Muscle of arm (tissue), 14 donors: Measurements from ENCODE around the gene FAM90A26. TPM values are rescaled to one million over a fixed set of nuclear protein-coding genes. Genes with fewer than 3 reads are reported as not detected.
A peak's percentile ranks its signal among the peaks of the same experiment; 100 is the strongest.
"Not testable (repeated sequence)": the region's sequence is repeated elsewhere in the genome, so short reads cannot be mapped to it uniquely, and the experiment has no call there.

Source experiments
- DNase-seq: peaks from one replicate; pipeline ENCODE4 v3.0.0-alpha.2; 2013
- long read RNA-seq, 11 donors: transcript quantifications; one replicate each; lab custom pipeline, GENCODE V29; 2026
- polyA plus RNA-seq, 12 donors: library from polyadenylated mRNA; unstranded; fragments of 120-200 nt; gene quantifications; one replicate each; pipeline ENCODE4 v1.2.1, GENCODE V29; 2013; ENCODE audit not compliant: insufficient read length in 12 of 12

The FAM90A26 gene, protein sequence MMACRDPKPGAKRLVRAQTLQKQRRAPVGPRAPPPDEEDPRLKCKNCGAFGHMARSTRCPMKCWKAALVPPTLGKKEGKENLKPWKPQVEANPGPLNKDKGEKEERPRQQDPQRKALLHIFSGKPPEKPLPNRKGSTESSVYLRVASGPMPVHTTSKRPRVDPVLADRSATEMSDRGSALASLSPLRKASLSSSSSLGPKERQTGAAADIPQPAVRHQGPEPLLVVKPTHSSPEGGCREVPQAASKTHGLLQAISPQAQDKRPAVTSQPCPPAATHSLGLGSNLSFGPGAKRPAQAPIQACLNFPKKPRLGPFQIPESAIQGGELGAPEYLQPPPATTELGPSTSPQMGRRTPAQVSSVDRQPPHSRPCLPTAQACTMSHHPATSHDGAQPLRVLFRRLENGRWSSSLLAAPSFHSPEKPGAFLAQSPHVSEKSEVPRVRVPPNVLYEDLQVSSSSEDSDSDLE
- polyA plus RNA-seq, result under 1 TPM in 4 of 12 donors, not detected in 8; 0.07 to 0.11 (median 0.08) TPM
- long read RNA-seq, donor 1, result 0 reads
- long read RNA-seq, donor 2, result 0 reads
- long read RNA-seq, donor 3, result 0 reads
- long read RNA-seq, donor 4, result 0 reads
- long read RNA-seq, donor 5, result 0 reads
- long read RNA-seq, donor 6, result 0 reads
- long read RNA-seq, donor 7, result 0 reads
- long read RNA-seq, donor 8, result 0 reads
- long read RNA-seq, donor 9, result 0 reads
- long read RNA-seq, donor 10, result 0 reads
- long read RNA-seq, donor 11, result 0 reads

DNA sequence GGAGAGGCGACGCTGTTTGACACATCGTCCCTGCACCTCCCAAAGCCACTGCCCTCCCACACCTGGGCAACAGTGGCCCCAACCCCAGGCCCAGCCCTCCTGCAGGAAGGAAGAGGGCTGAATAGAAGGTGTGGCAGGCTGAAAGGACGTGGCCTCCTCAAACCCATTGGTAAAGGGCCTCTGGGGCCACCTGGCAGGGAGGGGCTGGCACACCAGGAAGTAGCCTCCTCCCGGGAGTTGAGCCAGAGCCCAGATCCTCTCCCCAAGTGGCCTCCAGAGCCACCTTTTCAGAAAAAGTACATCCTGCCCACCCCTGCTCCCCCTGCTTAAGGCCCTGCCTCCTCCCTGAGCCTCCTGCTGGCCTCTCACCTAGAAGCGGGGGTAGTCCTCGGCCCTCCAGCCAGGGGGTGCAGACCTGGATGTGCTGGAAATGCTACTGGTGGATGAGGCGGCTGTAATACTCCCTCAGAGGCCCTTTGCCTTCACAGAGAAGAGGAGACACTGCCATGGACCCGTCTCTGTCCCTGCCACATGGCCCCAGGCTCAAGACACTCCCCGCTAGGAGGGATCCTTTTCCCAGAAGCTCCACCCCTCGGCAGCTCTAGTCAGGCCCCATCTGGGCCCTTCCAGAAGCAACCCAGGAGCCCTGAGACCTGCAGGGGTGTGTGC, at the start of gene FAM90A26:
Gene FAM90A26, plus strand, starts transcription at position 619 of the 669 bp plus-strand sequence. CDS start 2,764 bp downstream, outside the sequence.
- DNase-seq, result not testable (repeated sequence)

DNA sequence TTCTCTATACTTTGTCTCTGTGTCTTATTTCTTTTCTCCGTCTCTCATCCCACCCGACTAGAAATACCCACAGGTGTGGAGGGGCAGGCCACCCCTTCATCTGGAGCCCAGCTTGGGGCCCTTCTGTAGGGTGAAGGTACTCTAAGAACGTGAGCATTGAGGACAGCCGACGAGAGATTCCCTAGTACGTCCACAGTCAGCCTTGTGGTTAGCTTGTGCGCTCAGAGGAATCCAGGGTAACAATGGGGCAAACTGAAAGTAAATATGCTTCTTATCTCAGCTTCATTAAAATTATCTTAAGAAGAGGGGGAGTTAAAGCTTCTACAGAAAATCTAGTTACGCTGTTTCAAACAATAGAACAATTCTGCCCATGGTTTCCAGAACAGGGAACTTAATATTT, 47.5 kb upstream of the FAM90A26 start:
- not testable (repeated sequence) for DNase-seq

DNA sequence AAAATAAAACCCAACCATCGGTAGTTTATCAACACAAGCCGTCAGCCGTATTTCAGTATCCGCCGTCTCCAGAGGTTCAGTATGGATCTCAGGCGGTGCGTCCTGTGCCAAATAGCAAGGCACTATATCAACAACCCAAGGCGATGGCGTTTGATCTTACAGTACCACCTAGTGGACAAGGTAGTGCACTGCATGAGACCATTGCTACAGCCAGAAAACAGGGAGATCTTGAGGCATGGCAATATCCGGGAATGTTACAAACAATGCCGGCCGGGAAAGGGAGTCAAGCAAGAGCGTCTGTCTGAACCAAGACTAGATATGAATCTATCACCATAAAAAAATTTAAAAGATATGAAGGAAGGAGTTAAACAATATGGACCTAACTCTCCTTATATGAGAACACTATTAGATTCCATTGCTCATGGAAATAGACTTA, 46.6 kb upstream of the FAM90A26 start:
- DNase-seq, result peak; percentile 57

DNA sequence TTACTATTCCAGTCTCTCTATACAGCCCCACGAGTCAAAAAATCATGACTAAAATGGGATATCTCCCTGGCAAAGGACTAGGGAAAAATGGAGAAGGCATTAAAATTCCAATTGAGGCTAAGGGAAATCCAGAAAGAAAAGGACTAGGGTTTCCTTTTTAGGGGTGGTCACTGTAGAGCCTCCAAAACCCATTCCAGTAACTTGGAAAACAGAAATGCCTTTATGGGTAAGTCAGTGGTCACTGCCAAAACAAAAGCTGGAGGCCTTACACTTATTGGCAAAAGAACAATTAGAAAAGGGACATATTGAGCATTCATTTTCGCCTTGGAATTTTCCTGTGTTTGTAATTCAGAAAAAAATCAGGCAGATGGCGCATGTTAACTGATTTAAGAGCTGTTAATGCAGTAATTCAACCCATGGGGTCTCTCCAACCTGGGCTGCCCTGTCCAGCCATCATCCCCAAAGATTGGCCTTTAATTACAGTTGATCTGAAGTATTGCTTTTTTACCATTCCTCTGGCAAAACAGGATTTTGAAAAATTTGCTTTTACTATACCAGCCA, 44.5 kb upstream of the FAM90A26 start:
- DNase-seq, result peak; percentile 35

DNA sequence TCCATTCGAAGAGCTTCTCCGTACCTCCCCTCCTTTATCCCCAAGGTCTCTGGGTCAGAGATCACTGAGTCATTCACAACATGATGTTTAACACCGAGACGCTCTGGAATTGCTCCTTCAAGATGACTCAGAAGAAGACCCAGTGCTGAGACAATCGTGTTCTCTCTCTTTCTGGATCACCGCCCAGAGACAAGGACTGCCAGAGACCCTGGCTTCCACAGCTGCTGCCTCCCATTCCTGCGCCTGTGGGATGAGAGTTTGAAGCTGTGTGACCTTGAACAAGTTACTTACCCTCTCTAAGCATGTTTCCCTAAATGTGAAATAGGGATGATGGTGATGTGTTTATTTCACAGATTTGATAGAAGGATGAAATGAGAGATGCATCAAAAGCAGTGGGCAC, 38.8 kb upstream of the FAM90A26 start:
- not testable (repeated sequence) for DNase-seq

DNA sequence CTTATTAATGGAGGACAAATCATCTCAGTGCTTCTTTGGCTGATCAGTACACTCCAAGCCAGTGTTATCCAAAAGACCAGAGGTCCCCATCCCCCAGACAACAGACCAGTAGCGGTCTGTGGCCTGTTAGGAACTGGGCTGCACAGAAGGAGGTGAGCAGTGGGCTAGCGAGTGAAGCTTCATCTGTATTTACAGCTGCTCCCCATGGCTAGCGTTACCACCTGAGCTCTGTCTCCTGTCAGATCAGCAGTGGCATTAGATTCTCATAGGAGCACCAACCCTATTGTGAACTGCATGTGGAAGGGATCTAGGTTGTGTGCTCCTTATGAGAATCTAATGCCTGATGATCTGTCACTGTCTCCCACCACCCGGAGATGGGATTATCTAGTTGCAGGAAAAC, 37.4 kb upstream of the FAM90A26 start:
- not testable (repeated sequence) for DNase-seq

DNA sequence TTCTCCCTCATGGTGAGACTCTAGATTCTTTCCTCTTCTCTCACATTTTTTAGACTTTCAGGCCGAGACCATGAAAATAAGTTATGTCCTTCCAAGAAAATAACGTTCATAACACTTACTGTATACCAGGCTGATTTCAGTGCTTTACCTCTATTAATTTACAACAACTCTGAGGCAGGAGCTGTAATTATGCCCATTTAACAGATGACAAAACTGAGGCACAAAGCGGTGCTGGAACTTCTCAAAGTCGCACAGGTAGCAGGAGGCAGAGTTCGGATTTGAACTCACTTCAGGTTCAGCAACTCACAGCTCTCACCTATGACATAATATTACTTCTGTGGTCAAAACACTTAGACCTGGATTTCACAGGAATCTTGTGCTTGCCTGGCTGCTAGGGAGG, 36.2 kb upstream of the FAM90A26 start:
- not testable (repeated sequence) for DNase-seq

DNA sequence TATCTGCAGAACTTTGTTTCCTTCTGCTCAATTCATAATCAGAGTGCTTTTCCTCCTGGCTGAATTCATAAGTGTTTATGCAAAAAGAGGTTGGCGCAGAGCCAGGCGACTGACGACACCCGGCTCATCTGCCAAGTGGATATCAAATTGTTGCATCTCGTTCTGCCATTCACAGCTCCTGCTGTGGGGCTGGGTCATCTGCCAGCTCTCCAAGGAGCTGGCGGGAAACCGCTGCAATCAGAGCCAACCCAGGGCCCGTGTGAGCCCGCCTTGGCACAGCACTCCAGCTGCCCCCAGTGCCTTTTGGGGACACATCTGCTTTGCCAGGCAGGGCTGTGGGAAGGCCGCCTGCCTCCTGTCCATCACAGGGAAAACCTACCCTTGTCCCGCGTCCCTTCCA, 35.7 kb upstream of the FAM90A26 start:
- DNase-seq, result peak; percentile 59

DNA sequence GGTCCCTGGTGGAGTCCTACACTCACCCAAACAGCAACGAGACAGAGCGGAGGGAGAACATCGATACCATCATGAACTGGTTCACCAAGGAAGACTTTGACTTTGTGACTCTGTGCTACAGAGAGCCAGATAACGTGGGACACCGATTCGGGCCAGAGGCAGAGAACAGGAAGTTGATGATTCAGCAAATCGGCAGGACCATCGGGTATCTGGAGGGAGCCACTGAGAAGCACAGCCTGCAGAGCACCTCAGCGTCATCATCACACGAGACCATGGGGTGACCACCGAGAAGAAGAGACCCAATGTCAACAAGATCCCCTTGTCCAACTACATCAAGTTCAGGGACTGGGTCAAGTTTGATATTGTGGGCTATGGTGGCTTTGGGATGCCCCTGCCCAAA, 29.2 kb upstream of the FAM90A26 start:
- DNase-seq, result not testable (repeated sequence)

DNA sequence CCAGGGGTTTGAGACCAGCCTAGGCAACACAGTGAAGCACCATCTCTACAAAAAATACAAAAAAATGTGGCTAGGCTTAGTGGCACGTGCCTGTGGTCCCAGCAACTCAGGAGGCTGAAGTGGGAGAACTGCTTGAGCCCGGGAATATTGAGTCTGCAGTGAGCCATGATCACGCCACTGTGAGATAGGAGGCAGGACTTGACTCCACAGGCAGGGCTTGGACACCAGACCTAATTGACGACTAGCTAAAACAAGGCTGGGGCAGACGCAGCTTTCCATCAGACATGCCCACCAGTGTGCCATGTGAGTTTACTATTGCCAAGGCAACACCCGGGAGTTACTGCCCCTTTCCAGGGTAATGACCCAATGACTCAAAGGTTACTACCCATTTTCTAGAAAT, 27.4 kb upstream of the FAM90A26 start:
- not testable (repeated sequence) for DNase-seq

DNA sequence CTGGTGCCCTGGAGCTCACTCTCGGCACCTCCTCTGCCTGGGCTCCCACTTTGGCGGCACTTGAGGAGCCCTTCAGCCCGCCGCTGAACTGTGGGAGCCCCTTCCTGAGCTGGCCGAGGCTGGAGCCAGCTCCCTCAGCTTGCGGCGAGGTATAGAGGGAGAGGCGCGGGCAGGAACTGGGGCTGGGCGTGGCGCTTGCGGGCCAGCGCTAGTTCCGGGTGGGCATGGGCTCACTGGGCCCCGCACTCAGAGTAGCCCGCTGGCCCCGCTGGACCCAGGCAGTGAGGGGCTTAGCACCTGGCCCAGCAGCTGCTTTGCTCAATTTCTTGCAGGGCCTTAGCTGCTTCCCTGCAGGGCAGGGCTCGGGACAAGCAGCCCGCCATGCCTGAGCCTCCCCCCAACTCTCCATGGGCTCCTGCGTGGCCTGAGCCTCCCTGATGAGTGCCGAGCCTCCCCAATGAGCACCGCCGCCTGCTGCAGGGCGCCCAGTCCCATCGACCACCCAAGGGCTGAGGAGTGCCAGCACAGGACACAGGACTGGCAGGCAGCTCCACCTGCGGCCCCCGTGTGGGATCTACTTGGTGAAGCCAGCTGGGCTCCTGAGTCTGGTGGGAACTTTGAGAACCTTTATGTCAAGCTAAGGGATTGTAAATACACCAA, 26.7 kb upstream of the FAM90A26 start:
- DNase-seq, result no peak

DNA sequence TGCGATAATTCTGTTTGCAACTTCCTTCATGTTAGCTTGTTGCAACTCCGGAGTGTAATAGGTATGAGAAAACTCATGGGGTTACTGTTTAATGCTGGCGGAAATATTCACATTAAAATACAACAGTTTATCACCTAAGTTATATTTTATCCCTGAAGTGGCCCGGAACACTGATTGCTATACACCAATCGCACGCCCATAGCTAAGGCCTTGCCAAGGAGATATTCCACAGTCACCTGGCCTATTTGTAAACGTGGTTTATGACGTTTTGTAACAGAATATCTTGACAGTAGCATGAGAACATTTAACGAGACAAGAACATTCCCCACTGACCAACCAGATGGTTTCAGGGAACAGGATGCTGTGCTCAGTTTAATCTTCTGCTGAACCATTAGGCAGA, 23.2 kb upstream of the FAM90A26 start:
- DNase-seq, result no peak

DNA sequence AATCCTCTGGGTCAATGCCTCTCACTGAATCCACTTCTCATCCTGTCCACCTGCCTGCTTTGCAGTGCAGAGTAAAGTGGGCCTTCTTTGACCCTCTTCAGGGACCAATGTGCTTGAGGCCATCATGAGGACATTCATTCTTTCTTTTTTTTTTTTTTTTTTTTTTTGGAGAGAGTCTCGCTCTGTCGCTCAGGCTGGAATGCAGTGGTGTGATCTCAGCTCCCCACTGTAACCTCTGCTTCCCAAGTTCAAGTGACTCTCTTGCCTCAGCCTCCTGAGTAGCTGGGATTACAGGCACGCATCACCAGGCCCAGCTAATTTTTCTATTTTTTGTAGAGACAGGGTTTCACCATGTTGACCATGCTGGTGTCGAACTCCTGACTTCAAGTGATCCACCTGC, 22.8 kb upstream of the FAM90A26 start:
- DNase-seq, result not testable (repeated sequence)

DNA sequence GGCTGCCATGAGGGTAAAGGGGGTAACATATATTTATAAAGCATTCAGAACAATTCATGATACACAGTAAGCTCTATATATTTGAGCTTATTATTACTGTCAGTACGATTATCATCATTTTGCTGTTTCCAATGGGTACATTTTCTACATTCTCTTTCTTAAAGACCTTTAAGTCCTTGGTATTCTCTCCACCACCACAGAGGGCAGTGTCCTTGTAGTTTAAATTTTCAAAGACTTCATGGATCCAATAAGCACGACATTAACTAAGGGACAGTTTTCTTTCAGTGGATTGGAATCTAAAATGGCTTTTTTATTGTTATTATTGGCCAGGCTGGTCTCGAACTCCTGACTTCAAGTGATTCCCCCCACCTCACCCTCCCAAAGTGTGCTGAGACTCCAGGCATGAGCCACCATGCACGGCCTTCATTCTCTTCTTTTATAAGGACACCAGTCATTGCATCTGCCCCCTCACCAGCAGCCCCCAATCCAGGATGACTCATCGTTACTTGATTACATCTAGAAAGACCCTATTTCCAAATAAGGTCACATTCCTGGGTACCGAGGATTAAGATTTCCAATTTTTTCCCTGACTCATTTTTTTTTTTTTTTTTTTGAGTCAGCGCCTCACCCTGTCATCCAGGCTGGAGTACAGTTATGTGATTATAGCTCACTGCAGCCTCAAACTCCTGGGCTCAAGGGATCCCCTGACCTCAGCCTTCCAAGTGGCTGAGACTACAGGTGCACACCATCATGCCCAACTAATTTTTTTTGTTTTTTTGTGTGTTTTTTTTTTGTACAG, 21.4 kb upstream of the FAM90A26 start:
- DNase-seq, result not testable (repeated sequence)

DNA sequence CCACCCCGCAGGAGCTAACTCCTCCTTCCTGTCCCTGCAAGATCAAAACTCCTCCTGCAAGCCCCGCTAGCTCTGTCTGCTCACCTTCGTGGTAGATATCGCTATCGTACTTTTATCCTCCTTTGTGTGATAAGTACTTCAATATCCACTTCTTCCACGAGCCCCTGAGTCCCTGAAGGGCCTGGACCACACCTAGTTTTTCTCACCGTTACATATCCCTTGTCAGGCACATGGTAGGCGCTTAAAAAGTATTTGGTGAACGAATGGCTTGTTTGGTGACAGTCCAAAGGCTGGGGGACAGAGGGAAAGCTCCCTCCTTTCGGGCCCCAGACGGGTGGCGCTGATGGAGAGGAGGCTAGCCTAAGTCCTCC, 18.4 kb upstream of the FAM90A26 start:
- not testable (repeated sequence) for DNase-seq

DNA sequence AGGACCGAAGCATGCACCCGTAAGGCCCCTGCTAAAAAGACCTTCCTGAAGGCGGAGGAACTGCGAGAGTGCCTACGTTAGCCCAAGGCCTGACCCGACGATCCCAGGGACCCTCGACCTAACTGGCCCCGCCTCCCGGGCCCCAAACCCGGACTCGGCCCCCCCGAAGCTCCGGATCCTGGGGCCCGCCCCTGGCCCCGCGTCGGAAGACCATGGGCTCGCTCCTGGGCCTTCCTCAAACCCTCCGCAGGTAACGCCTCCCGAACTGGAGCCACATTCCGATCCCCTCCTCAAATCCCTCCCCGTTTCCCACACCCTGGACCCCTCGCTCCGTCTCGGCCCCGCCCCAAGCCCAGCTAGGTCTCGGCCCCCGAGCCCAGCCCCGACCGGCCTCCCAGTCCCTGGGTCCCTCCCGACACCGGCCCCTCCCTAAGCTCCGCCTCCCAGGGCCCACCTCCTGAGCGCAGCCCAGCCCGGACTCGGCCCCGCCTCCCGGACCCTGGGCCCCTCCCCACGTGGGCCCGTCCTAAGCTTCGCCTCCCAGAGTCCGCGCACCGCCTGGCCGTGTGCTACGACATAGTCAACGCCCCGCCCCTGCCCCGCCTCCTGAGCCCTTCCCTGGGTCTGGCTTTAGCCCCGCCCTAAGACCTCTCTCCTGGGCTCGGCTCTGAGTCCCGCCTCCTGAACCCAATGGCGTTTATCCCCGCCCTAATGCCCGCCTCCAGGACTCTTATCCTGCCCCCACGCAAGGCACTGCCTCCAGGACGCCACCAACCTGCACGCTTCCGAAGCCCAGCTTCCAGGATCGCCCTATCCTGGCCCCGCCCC, 17.8 kb upstream of the FAM90A26 start:
- DNase-seq, result peak; percentile 93

DNA sequence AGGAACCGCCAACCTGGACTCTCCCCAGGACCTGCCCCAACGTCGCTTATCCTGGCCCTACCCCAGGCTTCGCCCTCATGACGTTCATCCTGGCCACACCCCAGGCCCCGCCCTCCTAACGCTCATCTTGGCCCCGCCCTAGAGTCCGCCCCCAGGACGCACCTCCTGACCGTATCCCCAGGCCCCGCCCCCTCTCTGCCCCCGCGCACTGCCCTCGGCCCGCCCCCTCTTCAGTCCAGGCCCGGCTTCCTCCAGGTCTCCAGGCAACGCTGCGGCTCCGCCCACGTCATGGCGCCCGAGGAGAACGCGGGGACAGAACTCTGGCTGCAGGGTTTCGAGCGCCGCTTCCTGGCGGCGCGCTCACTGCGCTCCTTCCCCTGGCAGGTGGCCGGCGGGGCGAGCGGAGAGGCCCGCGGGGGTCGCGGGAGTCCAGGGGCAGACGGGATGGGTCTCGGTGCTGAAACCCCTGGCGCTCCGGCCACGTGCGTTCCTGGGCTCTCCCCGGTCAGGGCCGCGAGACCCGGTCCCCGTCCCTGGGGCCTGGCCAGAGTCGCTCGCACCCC, 17.1 kb upstream of the FAM90A26 start:
- peak; percentile 96 for DNase-seq

DNA sequence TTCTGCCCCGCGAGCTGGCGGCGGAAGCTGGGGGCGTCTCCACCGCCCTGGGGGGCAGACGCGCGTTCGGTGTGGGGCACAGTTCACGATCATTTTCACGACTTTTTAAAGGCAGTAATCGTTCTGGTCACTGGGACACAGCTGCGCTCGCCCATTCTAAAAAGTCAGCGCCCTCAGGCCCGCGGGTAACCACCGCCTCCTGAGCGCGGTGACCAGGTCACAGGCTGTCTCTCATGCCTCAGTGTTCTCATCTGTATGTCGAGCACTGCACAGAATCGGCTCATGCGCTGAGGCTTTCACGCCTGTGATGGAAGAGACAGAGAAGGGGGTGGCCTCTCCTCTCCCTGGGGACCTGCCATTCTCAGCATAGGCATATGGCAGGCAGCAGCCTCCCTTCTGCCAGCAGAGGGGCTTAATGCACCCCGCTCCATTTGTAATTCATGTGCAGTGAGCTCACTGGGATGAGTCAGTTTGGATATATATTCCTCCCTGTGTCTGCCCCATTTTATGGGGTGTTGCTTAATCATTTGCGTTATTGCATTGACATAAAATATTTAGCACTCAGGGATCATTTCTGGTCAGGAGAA, 16.5 kb upstream of the FAM90A26 start:
- DNase-seq, result not testable (repeated sequence)
